Mesendoderm (in vitro differentiated cells): ENCODE results near the gene HP1BP3.

Experiments used
- DNase-seq: peaks from one replicate; pipeline ENCODE4 v3.0.0; 2013
- H2AK5ac ChIP-seq: 2 replicates; pipeline ENCODE4 v1.6.1; 2013; ENCODE audit warnings: low read length, inconsistent platforms
- H2BK120ac ChIP-seq: 2 replicates; pipeline ENCODE4 v1.6.1; 2013; ENCODE audit warnings: low read depth, mild to moderate bottlenecking, low read length, moderate library complexity, mixed read lengths
- H2BK15ac ChIP-seq: replicated peaks from 2 replicates; pipeline ENCODE4 v1.6.1; 2013; ENCODE audit warnings: low read depth, mild to moderate bottlenecking, moderate library complexity
- H2BK5ac ChIP-seq: 2 replicates; pipeline ENCODE4 v1.6.1; 2013; ENCODE audit warnings: low read length, inconsistent platforms
- H3K18ac ChIP-seq: 2 replicates; pipeline ENCODE4 v1.6.1; 2013; ENCODE audit warnings: mild to moderate bottlenecking, low read length, mixed read lengths
- H3K23ac ChIP-seq: one replicate; pipeline ENCODE4 v1.6.1; 2013; ENCODE audit warnings: low read length
- H3K27ac ChIP-seq: 2 replicates; pipeline ENCODE4 v1.5.1; 2013; ENCODE audit warnings: low read depth, mild to moderate bottlenecking, inconsistent platforms, low read length, moderate library complexity
- H3K27me3 ChIP-seq: 2 replicates; pipeline ENCODE4 v1.6.1; 2013; ENCODE audit warnings: low read length, control low read depth, mild to moderate bottlenecking, inconsistent platforms; ENCODE audit not compliant: insufficient read depth, poor library complexity
- H3K36me3 ChIP-seq: 2 replicates; pipeline ENCODE4 v1.6.1; 2013; ENCODE audit warnings: low read length, inconsistent platforms; ENCODE audit not compliant: control insufficient read depth, insufficient read depth
- H3K4ac ChIP-seq: one replicate; pipeline ENCODE4 v1.6.1; 2013; ENCODE audit warnings: low read depth, mild to moderate bottlenecking, low read length, moderate library complexity
- H3K4me1 ChIP-seq: 2 replicates; pipeline ENCODE4 v1.6.1; 2013; ENCODE audit warnings: low read depth, low read length, inconsistent platforms; ENCODE audit not compliant: control insufficient read depth
- H3K4me2 ChIP-seq: 2 replicates; pipeline ENCODE4 v1.6.1; 2013; ENCODE audit warnings: low read length
- H3K4me3 ChIP-seq: 2 replicates; pipeline ENCODE4 v1.5.1; 2013; ENCODE audit warnings: mild to moderate bottlenecking, low read length
- H3K56ac ChIP-seq: one replicate; pipeline ENCODE4 v1.6.1; 2013; ENCODE audit warnings: low read length
- H3K79me1 ChIP-seq: 2 replicates; pipeline ENCODE4 v1.6.1; 2013; ENCODE audit warnings: low read length, inconsistent platforms
- H3K79me2 ChIP-seq: 2 replicates; pipeline ENCODE4 v1.6.1; 2013; ENCODE audit warnings: mild to moderate bottlenecking, low read length; ENCODE audit not compliant: control insufficient read depth, insufficient read depth
- H3K9ac ChIP-seq: 2 replicates; pipeline ENCODE4 v1.6.1; 2013; ENCODE audit warnings: low read length, inconsistent platforms
- H4K5ac ChIP-seq: one replicate; pipeline ENCODE4 v1.6.1; 2013; ENCODE audit warnings: low read length
- H4K8ac ChIP-seq: one replicate; pipeline ENCODE4 v1.6.1; 2013; ENCODE audit warnings: low read depth, mild to moderate bottlenecking, control low read depth, low read length, moderate library complexity
- WGBS: extraction: QIAGEN DNeasy Blood & Tissue Kit; methylation state at CpG from one replicate; pipeline ENCODE4 v1.1.7; 2013; ENCODE audit warnings: low lambda C conversion rate, missing lambda C conversion rate; ENCODE audit not compliant: insufficient coverage; ENCODE audit errors: extremely low coverage; 5-methylcytosine and 5-hydroxymethylcytosine counted together

HP1BP3 gene

GRCh38 chr1:20829946-20830345 is 42.8 kb upstream of the HP1BP3 start:
- Histone ChIP-seq H4K5ac (no peak overlapping the region), H3K4me2 (no peak overlapping the region)

GRCh38 chr1:20829531-20829930 is 42.4 kb upstream of the HP1BP3 start:
- H3K56ac ChIP-seq, result no peak overlapping the region
- no peak overlapping the region for H2AK5ac ChIP-seq
- H3K27ac ChIP-seq, result no peak overlapping the region
- H3K23ac ChIP-seq, result no peak overlapping the region
- no peak overlapping the region for H4K5ac ChIP-seq
- no peaks in the 10 kb centered on the region for H3K27me3 ChIP-seq
- H3K4ac ChIP-seq, result no peak overlapping the region
- H3K18ac ChIP-seq, result no peak overlapping the region
- H3K9ac ChIP-seq, result no peak overlapping the region
- WGBS, result no CpG with 5 or more reads among the region's 1 CpG
- no peak overlapping the region for H2BK120ac ChIP-seq
- peaks cover 1% of the 10 kb centered on the region for H3K36me3 ChIP-seq
- H2BK15ac ChIP-seq, result no peak overlapping the region
- no peak overlapping the region for H3K4me3 ChIP-seq
- no peak overlapping the region for H2BK5ac ChIP-seq
- no peaks in the 10 kb centered on the region for H3K79me2 ChIP-seq
- no peaks in the 10 kb centered on the region for H3K79me1 ChIP-seq
- DNase-seq, result no peak
- peaks cover 2% of the 10 kb centered on the region for H3K4me1 ChIP-seq
- H3K4me2 ChIP-seq, result no peak overlapping the region
- H4K8ac ChIP-seq, result no peak overlapping the region

More at GRCh38 chr1:20829946-20830345, 42.8 kb upstream of the HP1BP3 start:
- Histone ChIP-seq H3K23ac (no peak overlapping the region), H3K9ac (no peak overlapping the region), H2BK120ac (no peak overlapping the region), H4K8ac (no peak overlapping the region), H2AK5ac (no peak overlapping the region), H3K27ac (no peak overlapping the region), H3K36me3 (peaks cover 1% of the 10 kb centered on the region), H3K4me3 (no peak overlapping the region), H2BK5ac (no peak overlapping the region), H3K4me1 (peaks cover 2% of the 10 kb centered on the region), H3K79me2 (no peaks in the 10 kb centered on the region), H2BK15ac (no peak overlapping the region), H3K27me3 (no peaks in the 10 kb centered on the region), H3K56ac (no peak overlapping the region), H3K79me1 (no peaks in the 10 kb centered on the region), H3K4ac (no peak overlapping the region), H3K18ac (no peak overlapping the region)
- DNase-seq, result no peak
- WGBS, result no CpG with 5 or more reads among the region's 1 CpG

GRCh38 chr1:20823845-20824244 is 36.7 kb upstream of the HP1BP3 start:
- Histone ChIP-seq H3K4me1 (peaks cover 2% of the 10 kb centered on the region), H3K27ac (no peak overlapping the region), H3K4me2 (no peak overlapping the region), H2BK5ac (no peak overlapping the region), H3K79me1 (no peaks in the 10 kb centered on the region), H2BK15ac (no peak overlapping the region), H2BK120ac (no peak overlapping the region), H3K4me3 (no peak overlapping the region), H3K4ac (no peak overlapping the region), H3K9ac (no peak overlapping the region), H3K79me2 (no peaks in the 10 kb centered on the region), H2AK5ac (no peak overlapping the region), H3K23ac (no peak overlapping the region), H3K27me3 (no peaks in the 10 kb centered on the region), H3K18ac (no peak overlapping the region), H3K36me3 (peaks cover 1% of the 10 kb centered on the region), H4K5ac (no peak overlapping the region), H3K56ac (no peak overlapping the region), H4K8ac (no peak overlapping the region)
- no peak for DNase-seq

GRCh38 chr1:20821466-20821865 is 34.4 kb upstream of the HP1BP3 start:
- H3K79me1 ChIP-seq, result no peaks in the 10 kb centered on the region
- 100% methylated on average over 1 of the region's 2 CpGs for WGBS

GRCh38 chr1:20819818-20820217 is 32.7 kb upstream of the HP1BP3 start:
- Histone ChIP-seq H3K23ac (no peak overlapping the region), H2BK5ac (no peak overlapping the region), H3K56ac (no peak overlapping the region), H4K8ac (no peak overlapping the region), H2BK15ac (no peak overlapping the region), H3K18ac (no peak overlapping the region), H2AK5ac (no peak overlapping the region), H3K36me3 (no peaks in the 10 kb centered on the region), H3K4me3 (no peak overlapping the region), H4K5ac (no peak overlapping the region), H3K79me1 (no peaks in the 10 kb centered on the region), H3K79me2 (no peaks in the 10 kb centered on the region), H3K4me1 (no peaks in the 10 kb centered on the region), H2BK120ac (no peak overlapping the region), H3K27ac (no peak overlapping the region), H3K9ac (no peak overlapping the region), H3K4ac (no peak overlapping the region), H3K4me2 (no peak overlapping the region), H3K27me3 (no peaks in the 10 kb centered on the region)
- WGBS, result no CpG with 5 or more reads among the region's 5 CpGs
- no peak for DNase-seq

More at GRCh38 chr1:20821466-20821865, 34.4 kb upstream of the HP1BP3 start:
- Histone ChIP-seq H3K23ac (no peak overlapping the region), H3K9ac (no peak overlapping the region), H3K27ac (no peak overlapping the region), H3K18ac (no peak overlapping the region), H3K36me3 (no peaks in the 10 kb centered on the region), H3K79me2 (no peaks in the 10 kb centered on the region), H3K27me3 (no peaks in the 10 kb centered on the region), H2BK15ac (no peak overlapping the region), H2AK5ac (no peak overlapping the region), H3K56ac (no peak overlapping the region), H3K4me1 (no peaks in the 10 kb centered on the region), H4K5ac (no peak overlapping the region), H3K4me2 (no peak overlapping the region), H3K4me3 (no peak overlapping the region), H2BK5ac (no peak overlapping the region), H4K8ac (no peak overlapping the region), H3K4ac (no peak overlapping the region), H2BK120ac (no peak overlapping the region)
- DNase-seq, result no peak

GRCh38 chr1:20814534-20814871 is 27.4 kb upstream of the HP1BP3 start:
- Histone ChIP-seq H3K79me1 (no peaks in the 10 kb centered on the region), H2AK5ac (no peak overlapping the region), H3K36me3 (peaks cover 2% of the 10 kb centered on the region), H3K56ac (no peak overlapping the region), H3K4ac (no peak overlapping the region), H3K27ac (no peak overlapping the region), H2BK120ac (no peak overlapping the region), H3K4me1 (no peaks in the 10 kb centered on the region), H3K9ac (no peak overlapping the region), H4K5ac (no peak overlapping the region), H3K4me3 (no peak overlapping the region), H2BK5ac (no peak overlapping the region), H3K18ac (no peak overlapping the region), H2BK15ac (no peak overlapping the region), H3K4me2 (no peak overlapping the region), H3K27me3 (no peaks in the 10 kb centered on the region), H4K8ac (no peak overlapping the region), H3K23ac (no peak overlapping the region), H3K79me2 (no peaks in the 10 kb centered on the region)
- WGBS, result no CpG with 5 or more reads among the region's 4 CpGs
- DNase-seq, result no peak
